K562 (cell line): ENCODE results near the gene MAMDC2. TPM values are rescaled to one million over a fixed set of nuclear protein-coding genes. Genes with fewer than 3 reads are reported as not detected.

ENCODE experiments used
- ATAC-seq: fragments of 200-7000 bp; cut with Tn5 transposase; 3 replicates; pipeline ENCODE4 v1.9.1; 2020; ENCODE audit warnings: moderate library complexity
- BruUV-seq: library from RNA; stranded (reverse); fragments of 400-500 nt; replicated peaks from 2 replicates; lab custom pipeline; 2021; lab: Mats Ljungman, UMichigan
- CTCF ChIA-PET: fragments of 300-600 bp; formaldehyde crosslinking; extraction: SDS; loops from one replicate; lab custom pipeline; 2021; ENCODE audit warnings: low intra/inter-chr PET ratio; lab: Yijun Ruan, JAX
- POLR2A ChIA-PET: fragments of 300-600, 350-650 bp; sonication (Branson Sonifier 250); formaldehyde crosslinking; extraction: SDS; loops from one replicate; lab custom pipeline; 2021; ENCODE audit warnings: antibody characterized with exemption, inconsistent platforms; lab: Yijun Ruan, JAX
- DNase-seq, 4 experiments: peaks; one replicate each; pipeline versions ENCODE4 v3.0.0 to v3.0.0-alpha.2; 2011 to 2018; ENCODE audit warnings: low spot score in 3 of 4, mixed read lengths in 3 of 4; ENCODE audit errors: extremely low read depth in 1 of 4
- FAIRE-seq: peaks from 2 replicates; lab custom pipeline; 2011; peaks lifted over from hg19 to GRCh38; lab: Jason Lieb, UNC
- H2AFZ ChIP-seq: 2 replicates; pipeline ENCODE4 v1.6.0; 2011; ENCODE audit warnings: low read depth, low read length, control low read depth, inconsistent platforms
- H3K27ac ChIP-seq: fragments of 200-600 bp; 3 replicates; pipeline ENCODE4 v1.8.0; 2011; ENCODE audit warnings: low read depth, mild to moderate bottlenecking, control low read depth, inconsistent platforms, low read length, moderate library complexity, mixed read lengths; ENCODE audit errors: extremely low read depth
- H3K27me3 ChIP-seq, 2 experiments: fragments of 300-600 bp in 1 of 2; 2 replicates in 1 of 2; 3 replicates in 1 of 2; pipeline versions ENCODE4 v1.6.0 to v1.8.0; 2011; ENCODE audit warnings: inconsistent platforms in 2 of 2, low read length in 2 of 2, mild to moderate bottlenecking in 1 of 2, mixed read lengths in 1 of 2, moderate library complexity in 1 of 2; ENCODE audit not compliant: control insufficient read depth in 2 of 2, insufficient read depth in 2 of 2
- H3K36me3 ChIP-seq: fragments of 300-600 bp; 3 replicates; pipeline ENCODE4 v1.8.0; 2011; ENCODE audit warnings: mild to moderate bottlenecking, low read length, inconsistent platforms; ENCODE audit not compliant: control insufficient read depth, insufficient read depth
- H3K4me1 ChIP-seq, 2 experiments: fragments of 200-600 bp in 1 of 2; replicated peaks in 1 of 2; 2 replicates in 1 of 2; 3 replicates in 1 of 2; pipeline versions ENCODE4 v1.5.1 to v1.8.0; 2011; ENCODE audit warnings: inconsistent platforms in 2 of 2, low read length in 2 of 2, mild to moderate bottlenecking in 1 of 2, mixed read lengths in 1 of 2, moderate library complexity in 1 of 2; ENCODE audit not compliant: control insufficient read depth in 2 of 2, insufficient read depth in 2 of 2
- H3K4me2 ChIP-seq: 2 replicates; pipeline ENCODE4 v1.6.1; 2011; ENCODE audit warnings: low read length, control low read depth, inconsistent platforms, mixed read lengths; ENCODE audit not compliant: insufficient read depth
- H3K4me3 ChIP-seq: fragments of 200-600 bp; sonication (generic), shearing (Covaris generic); 2 replicates; pipeline ENCODE4 v1.5.1; 2016; ENCODE audit warnings: control low read depth, inconsistent platforms
- H3K79me2 ChIP-seq: fragments of 200-600 bp; 3 replicates; pipeline ENCODE4 v1.8.0; 2011; ENCODE audit warnings: low read length, inconsistent platforms; ENCODE audit not compliant: control insufficient read depth, insufficient read depth
- H3K9ac ChIP-seq, 2 experiments: 2 replicates each; pipeline versions ENCODE4 v1.6.0 to v1.6.1; 2011; ENCODE audit warnings: low read depth in 2 of 2, low read length in 2 of 2, control low read depth in 1 of 2, inconsistent platforms in 1 of 2, mild to moderate bottlenecking in 1 of 2, mixed read lengths in 1 of 2; ENCODE audit not compliant: insufficient read depth in 1 of 2
- H3K9me1 ChIP-seq: one replicate; pipeline ENCODE4 v1.6.0; 2011; ENCODE audit warnings: inconsistent platforms, mild to moderate bottlenecking, low read length, moderate library complexity; ENCODE audit not compliant: control insufficient read depth, insufficient read depth
- H3K9me3 ChIP-seq: replicated peaks from 2 replicates; pipeline ENCODE4 v1.5.1; 2011; ENCODE audit warnings: low read depth, low read length, inconsistent platforms; ENCODE audit not compliant: control insufficient read depth, insufficient read depth
- H4K20me1 ChIP-seq: replicated peaks from 2 replicates; pipeline ENCODE4 v1.6.1; 2011; ENCODE audit warnings: low read length, inconsistent platforms, mixed read lengths; ENCODE audit not compliant: control insufficient read depth, insufficient read depth
- CTBP1 ChIP-seq: fragments of 450-650 bp; IDR thresholded peaks from 2 replicates; pipeline ENCODE4 v1.6.1; 2016; ENCODE audit warnings: borderline replicate concordance
- ELF4 ChIP-seq: fragments of 450-650 bp; formaldehyde crosslinking; IDR thresholded peaks from 2 replicates; pipeline ENCODE4 v1.4.0; 2022; ENCODE audit warnings: missing genetic modification characterization
- FUS ChIP-seq: fragments of 200-400 bp; formaldehyde crosslinking; optimal IDR thresholded peaks from 2 replicates; pipeline ENCODE3; 2017; ENCODE audit warnings: low read depth, low read length
- HDGF ChIP-seq: fragments of 450-650 bp; IDR thresholded peaks from 2 replicates; pipeline ENCODE4 v1.6.1; 2016
- HNRNPH1 ChIP-seq: fragments of 200-400 bp; formaldehyde crosslinking; optimal IDR thresholded peaks from 2 replicates; pipeline ENCODE3; 2017; ENCODE audit warnings: low read depth, mild to moderate bottlenecking, low read length, moderate library complexity
- MEF2D ChIP-seq: conservative IDR thresholded peaks from 2 replicates; pipeline ENCODE4 v1.6.1; 2016; ENCODE audit warnings: low read depth, missing genetic modification characterization, missing compliant biosample characterization
- NFRKB ChIP-seq: fragments of 450-650 bp; IDR thresholded peaks from 2 replicates; pipeline ENCODE4 v1.6.1; 2016; ENCODE audit warnings: low read depth
- NR2C1 ChIP-seq, 2 experiments: fragments of 450-650 bp; IDR thresholded peaks; 2 replicates each; pipeline ENCODE4 v1.6.1; 2017; ENCODE audit warnings: mild to moderate bottlenecking in 2 of 2, antibody characterized with exemption in 1 of 2, inconsistent platforms in 1 of 2, missing compliant biosample characterization in 1 of 2, missing genetic modification characterization in 1 of 2
- PHB ChIP-seq: fragments of 250-450 bp; sonication (Bioruptor Pico); IDR thresholded peaks from 2 replicates; pipeline ENCODE4 v1.5.0; 2021
- SOX6 ChIP-seq: fragments of 450-650 bp; IDR thresholded peaks from 2 replicates; pipeline ENCODE4 v1.6.1; 2014; ENCODE audit warnings: mild to moderate bottlenecking
- SP1 ChIP-seq: sonication (generic); formaldehyde crosslinking; IDR thresholded peaks from 2 replicates; pipeline ENCODE4 v1.8.1; 2022; ENCODE audit warnings: mild to moderate bottlenecking, missing genetic modification reagents
- SRF ChIP-seq, 2 experiments: fragments of 250-450, 450-650 bp in 1 of 2; sonication (Bioruptor Pico) in 1 of 2; sonication (generic) in 1 of 2; formaldehyde crosslinking; IDR thresholded peaks; 2 replicates each; pipeline versions ENCODE4 v1.5.0 to v1.5.1; 2020 to 2022; ENCODE audit warnings: mild to moderate bottlenecking in 1 of 2, missing genetic modification reagents in 1 of 2
- XRCC5 ChIP-seq: fragments of 200-400 bp; formaldehyde crosslinking; IDR thresholded peaks from 2 replicates; pipeline ENCODE4 v1.6.1; 2017; ENCODE audit warnings: low read depth, mild to moderate bottlenecking, low read length
- YBX1 ChIP-seq: fragments of 450-650 bp; IDR thresholded peaks from 2 replicates; pipeline ENCODE4 v1.7.1; 2016; ENCODE audit warnings: mild to moderate bottlenecking
- ZNF232 ChIP-seq: sonication (generic); formaldehyde crosslinking; IDR thresholded peaks from 2 replicates; pipeline ENCODE4 v1.8.0; 2022; ENCODE audit warnings: mild to moderate bottlenecking, missing genetic modification reagents
- WGBS: fragments of 100-300 bp; shearing (Covaris generic); methylation state at CpG from one replicate; pipeline ENCODE4 v1.1.6; 2016; ENCODE audit warnings: low coverage, mixed read lengths; ENCODE audit not compliant: insufficient coverage; ENCODE audit errors: missing lambda C conversion rate; 5-methylcytosine and 5-hydroxymethylcytosine counted together
- in situ Hi-C: fragments of 300-500 bp; cut with MboI; formaldehyde crosslinking; loops from 4 replicates; pipeline ENCODE4 v1.15.0; 2018; ENCODE audit warnings: inconsistent platforms, mixed read lengths
- intact Hi-C: fragments of 100-400 bp; cut with micrococcal nuclease; formaldehyde crosslinking; loops from 2 replicates; pipeline ENCODE4 v1.14.2; 2022
- polyA plus RNA-seq, 8 experiments: library from polyadenylated mRNA; depleted of rRNA in 4 of 8; stranded (reverse) in 5 of 8; unstranded in 3 of 8; fragments of >200 nt; fragmentation: Nextera tagmentation in 2 of 8; fragmentation: Illumina TruSeq in 1 of 8; extraction: Ambion mirVana in 2 of 8; extraction: Trizol in 1 of 8; gene quantifications; 2 replicates each; pipeline versions ENCODE4 v1.2.1 to v1.2.3, GENCODE V29; 2011 to 2014; ENCODE audit warnings: inconsistent platforms in 1 of 8, missing spikeins in 1 of 8
- total RNA-seq, 7 experiments: library from RNA; depleted of rRNA in 6 of 7; stranded (reverse); fragments of >200 nt in 6 of 7; fragmentation: Illumina TruSeq in 2 of 7; extraction: Trizol in 2 of 7; gene quantifications; 2 replicates each; pipeline versions ENCODE4 v1.2.1 to v1.2.3, GENCODE V29; 2011 to 2021; ENCODE audit warnings: low replicate concordance in 1 of 7
- TF ChIP-seq, protein P1 (sequence below): fragments of 200-800 bp; sonication (Bioruptor generic); IDR thresholded peaks from 2 replicates; pipeline ENCODE4 v1.6.1; 2017; ENCODE audit warnings: missing genetic modification characterization, missing compliant biosample characterization
- TF ChIP-seq, protein P2 (sequence below): sonication (generic); formaldehyde crosslinking; IDR thresholded peaks from 2 replicates; pipeline ENCODE4 v1.8.0; 2022; ENCODE audit warnings: mild to moderate bottlenecking, low read depth, missing genetic modification reagents

Gene MAMDC2
- total and polyA plus RNA-seq, 9 of the 15 experiments (the other 6 are each of a cell fraction or from before 2014, with no cell fraction given): 0.01 to 0.03 TPM; not detected in 7

DNA sequence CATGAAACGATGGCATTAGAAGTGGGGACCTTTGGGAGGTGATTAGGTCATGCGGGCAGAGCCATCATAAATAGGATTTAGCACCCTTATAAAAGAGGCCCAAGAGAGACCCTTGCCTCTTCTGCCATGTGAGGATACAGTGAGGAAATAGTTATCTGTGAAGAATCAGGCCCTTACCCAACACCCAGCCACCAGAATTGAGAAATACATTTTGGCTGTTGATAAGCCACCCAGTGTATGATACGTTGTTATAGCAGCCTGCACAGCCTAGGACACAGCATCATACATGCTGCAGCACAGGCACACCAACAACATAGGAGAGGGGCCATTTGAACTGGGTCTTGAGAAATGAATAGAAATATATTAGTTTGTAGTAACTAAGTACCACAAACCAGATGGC, 8.0 kb upstream of the MAMDC2 start:
- no peaks in the 10 kb centered on the region for H3K4me1 ChIP-seq
- no peak overlapping the region for H2AFZ ChIP-seq
- 0% methylated on average over 2 of the region's 3 CpGs for WGBS
- ChIA-PET POLR2A (no interaction called here), CTCF (no interaction called here)
- H3K9me3 ChIP-seq: no peaks in the 10 kb centered on the region
- H3K36me3 ChIP-seq: no peaks in the 10 kb centered on the region
- no peaks in the 10 kb centered on the region for H4K20me1 ChIP-seq
- H3K4me3 ChIP-seq: no peak overlapping the region
- no peaks in the 10 kb centered on the region; a peak in 1 of 5 replicates for H3K27me3 ChIP-seq
- in situ Hi-C loops (no loop called here), intact Hi-C loops (no loop called here)
- H3K9me1 ChIP-seq: no peaks in the 10 kb centered on the region
- ATAC-seq (no peak), FAIRE-seq (no peak), DNase-seq (no peak)
- no peak overlapping the region for H3K4me2 ChIP-seq
- H3K79me2 ChIP-seq: no peaks in the 10 kb centered on the region
- no peak for TF ChIP-seq MEF2D (tag)
- TF ChIP-seq ZNF232 (CRISPR knock-in tag): no peak
- TF ChIP-seq SRF (CRISPR knock-in tag; IDR thresholded peaks at IDR 0.05): no peak
- H3K9ac ChIP-seq: no peak overlapping the region
- BruUV-seq: no TSS peak
- no peak overlapping the region for H3K27ac ChIP-seq

DNA sequence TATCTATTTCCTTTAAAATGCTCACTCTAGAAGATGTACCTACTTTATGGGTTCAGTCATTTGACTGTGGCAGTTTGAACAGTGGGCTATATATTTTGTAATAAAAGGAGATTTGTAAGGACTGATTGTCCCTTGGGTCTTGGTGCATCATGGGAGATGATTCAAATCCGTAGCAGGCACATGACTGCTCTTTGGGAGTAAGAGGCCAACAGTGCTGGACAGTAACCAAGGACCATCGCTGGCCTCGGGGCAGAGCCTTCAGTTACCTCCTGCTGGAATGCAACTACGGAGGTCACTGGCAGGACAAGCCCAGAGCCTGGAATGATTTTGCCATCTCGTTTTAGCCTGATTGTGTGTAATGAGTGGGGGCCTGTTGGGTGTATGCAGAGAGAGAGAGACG, 7.0 kb upstream of the MAMDC2 start:
- Histone ChIP-seq H3K79me2 (no peaks in the 10 kb centered on the region), H3K4me3 (no peak overlapping the region), H3K36me3 (no peaks in the 10 kb centered on the region), H3K9ac (no peak overlapping the region), H3K27me3 (no peaks in the 10 kb centered on the region; a peak in 1 of 5 replicates), H3K4me2 (no peak overlapping the region), H3K9me3 (no peaks in the 10 kb centered on the region), H3K27ac (no peak overlapping the region), H2AFZ (no peak overlapping the region), H3K4me1 (no peaks in the 10 kb centered on the region), H3K9me1 (no peaks in the 10 kb centered on the region), H4K20me1 (no peaks in the 10 kb centered on the region)
- ATAC-seq (no peak), FAIRE-seq (no peak), DNase-seq (no peak)
- POLR2A ChIA-PET: no interaction called here
- CTCF ChIA-PET: no interaction called here
- no TSS peak for BruUV-seq
- 3% methylated on average over 6 of the region's 6 CpGs for WGBS
- in situ Hi-C loops: no loop called here
- TF ChIP-seq FUS (no peak), XRCC5 (no peak), YBX1 (no peak), SP1 (CRISPR knock-in tag) (no peak), PHB (CRISPR knock-in tag) (no peak), HNRNPH1 (no peak), NFRKB (no peak), NR2C1 (IDR thresholded peaks at IDR 0.05) (no peak), NR2C1 (tag; IDR thresholded peaks at IDR 0.05) (no peak), CTBP1 (no peak), HDGF (no peak), SOX6 (no peak), ELF4 (CRISPR knock-in tag) (no peak)
- TF ChIP-seq, protein P1, sequence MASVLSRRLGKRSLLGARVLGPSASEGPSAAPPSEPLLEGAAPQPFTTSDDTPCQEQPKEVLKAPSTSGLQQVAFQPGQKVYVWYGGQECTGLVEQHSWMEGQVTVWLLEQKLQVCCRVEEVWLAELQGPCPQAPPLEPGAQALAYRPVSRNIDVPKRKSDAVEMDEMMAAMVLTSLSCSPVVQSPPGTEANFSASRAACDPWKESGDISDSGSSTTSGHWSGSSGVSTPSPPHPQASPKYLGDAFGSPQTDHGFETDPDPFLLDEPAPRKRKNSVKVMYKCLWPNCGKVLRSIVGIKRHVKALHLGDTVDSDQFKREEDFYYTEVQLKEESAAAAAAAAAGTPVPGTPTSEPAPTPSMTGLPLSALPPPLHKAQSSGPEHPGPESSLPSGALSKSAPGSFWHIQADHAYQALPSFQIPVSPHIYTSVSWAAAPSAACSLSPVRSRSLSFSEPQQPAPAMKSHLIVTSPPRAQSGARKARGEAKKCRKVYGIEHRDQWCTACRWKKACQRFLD (CRISPR knock-in tag): no peak
- TF ChIP-seq, protein P2, sequence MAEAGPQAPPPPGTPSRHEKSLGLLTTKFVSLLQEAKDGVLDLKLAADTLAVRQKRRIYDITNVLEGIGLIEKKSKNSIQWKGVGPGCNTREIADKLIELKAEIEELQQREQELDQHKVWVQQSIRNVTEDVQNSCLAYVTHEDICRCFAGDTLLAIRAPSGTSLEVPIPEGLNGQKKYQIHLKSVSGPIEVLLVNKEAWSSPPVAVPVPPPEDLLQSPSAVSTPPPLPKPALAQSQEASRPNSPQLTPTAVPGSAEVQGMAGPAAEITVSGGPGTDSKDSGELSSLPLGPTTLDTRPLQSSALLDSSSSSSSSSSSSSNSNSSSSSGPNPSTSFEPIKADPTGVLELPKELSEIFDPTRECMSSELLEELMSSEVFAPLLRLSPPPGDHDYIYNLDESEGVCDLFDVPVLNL (CRISPR knock-in tag): no peak
- intact Hi-C loops: no loop called here
